Activated T-cell treated with anti-CD3 and anti-CD28 coated beads, Interleukin-2, amount 50 U/mL, for 4 hours (primary cell): ENCODE measurements around the gene ABHD17A. TPM values are rescaled to one million over a fixed set of nuclear protein-coding genes. Genes with fewer than 3 reads are reported as not detected.
"Not testable (repeated sequence)": the region's sequence is repeated elsewhere in the genome, so short reads cannot be mapped to it uniquely, and the experiment has no call there.

Experiments
- ATAC-seq, 2 donors: fragments of 200-7000 bp; cut with Tn5 transposase; one replicate each; pipeline ENCODE4 v1.10.0; 2021
- DNase-seq: peaks from one replicate; pipeline ENCODE4 v3.0.0-alpha.2; 2020
- H3K27me3 Mint-ChIP-seq: one replicate; pipeline ENCODE4 v1.8.0; 2021; ENCODE audit warnings: low read depth, mixed read lengths
- H3K36me3 Mint-ChIP-seq: one replicate; pipeline ENCODE4 v1.8.0; 2022; ENCODE audit warnings: mixed read lengths; ENCODE audit not compliant: insufficient read depth
- H3K4me1 Mint-ChIP-seq: one replicate; pipeline ENCODE4 v1.8.0; 2021; ENCODE audit warnings: low read depth, mixed read lengths
- H3K4me3 Mint-ChIP-seq: one replicate; pipeline ENCODE4 v1.8.0; 2021; ENCODE audit warnings: mild to moderate bottlenecking, moderate library complexity, mixed read lengths
- H3K9me3 Mint-ChIP-seq: one replicate; pipeline ENCODE4 v1.8.0; 2021; ENCODE audit warnings: mixed read lengths
- total RNA-seq, 3 donors: library from RNA; stranded (reverse); gene quantifications; one replicate each; pipeline ENCODE4 v1.2.1, GENCODE V29; 2021

Gene ABHD17A
- 100 to 1,000 TPM; 109 to 135 (median 117) TPM for total RNA-seq

GRCh38 chr19:1885398-1886119 lies at the start of gene ABHD17A:
TSS of gene ABHD17A (minus strand) at chr19:1885496. CDS start at chr19:1881566, 3,930 bp downstream.
- DNase-seq = peak; percentile 95
- ATAC-seq = peak; percentile 79 to 83
- not testable (repeated sequence) for H3K27me3 Mint-ChIP-seq, H3K36me3 Mint-ChIP-seq, H3K9me3 Mint-ChIP-seq
- H3K4me3 Mint-ChIP-seq = peak within 1 kb of the TSS; percentile 99
- peaks cover 31% of the 10 kb centered on the region for H3K4me1 Mint-ChIP-seq

DNA sequence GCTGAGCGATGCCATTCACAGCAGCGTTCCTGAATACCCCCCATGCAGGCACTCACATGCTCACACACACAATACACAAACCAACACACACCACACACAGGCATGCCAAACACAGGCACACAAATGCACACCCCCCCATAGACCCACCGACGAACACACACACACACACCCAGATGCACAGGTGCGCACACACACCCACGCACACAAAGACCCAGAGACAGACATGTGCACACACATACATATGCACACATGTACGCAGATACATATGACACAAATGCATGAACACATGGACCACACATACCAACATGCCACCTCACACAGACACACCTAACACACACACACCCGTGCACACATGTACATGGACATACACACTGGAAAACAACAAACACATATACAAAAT lies 48.6 kb upstream of the ABHD17A start:
- no peak for ATAC-seq
- Mint-ChIP-seq H3K4me1 (peaks cover 19% of the 10 kb centered on the region), H3K36me3 (peaks cover 3% of the 10 kb centered on the region), H3K4me3 (no peak overlapping the region), H3K27me3 (no peaks in the 10 kb centered on the region), H3K9me3 (peaks cover 3% of the 10 kb centered on the region)
- DNase-seq = no peak

DNA sequence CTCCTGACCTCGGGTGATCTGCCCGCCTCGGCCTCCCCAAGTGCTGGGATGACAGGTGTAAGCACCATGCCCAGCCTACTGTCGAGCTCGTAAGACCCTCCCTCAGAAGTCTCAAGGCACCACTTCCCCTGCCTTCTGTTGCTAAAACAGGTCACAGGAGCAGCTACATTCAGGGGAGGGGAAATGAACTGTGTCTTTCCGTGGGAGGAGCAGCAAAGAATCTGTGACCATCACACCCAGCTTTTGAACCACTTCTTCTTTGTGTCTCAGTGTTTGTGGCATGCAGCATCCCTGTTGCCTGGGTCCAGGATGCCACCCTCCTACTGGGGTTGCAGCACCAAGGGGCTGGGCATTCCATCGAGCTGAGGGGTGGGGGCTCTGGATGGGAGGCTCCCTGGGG lies 47.9 kb upstream of the ABHD17A start:
- no peak overlapping the region for H3K4me3 Mint-ChIP-seq
- no peaks in the 10 kb centered on the region for H3K27me3 Mint-ChIP-seq
- DNase-seq (no peak), ATAC-seq (no peak)
- peaks cover 3% of the 10 kb centered on the region for H3K9me3 Mint-ChIP-seq
- H3K36me3 Mint-ChIP-seq = peaks cover 3% of the 10 kb centered on the region
- H3K4me1 Mint-ChIP-seq = peaks cover 21% of the 10 kb centered on the region

- Mint-ChIP-seq H3K4me3 (no peak overlapping the region), H3K4me1 (peaks cover 28% of the 10 kb centered on the region), H3K9me3 (peaks cover 3% of the 10 kb centered on the region), H3K36me3 (peaks cover 3% of the 10 kb centered on the region), H3K27me3 (no peaks in the 10 kb centered on the region)
- DNase-seq (no peak), ATAC-seq (no peak)
Observed at GRCh38 chr19:1932395-1932794, 47.1 kb upstream of the ABHD17A start.

DNA sequence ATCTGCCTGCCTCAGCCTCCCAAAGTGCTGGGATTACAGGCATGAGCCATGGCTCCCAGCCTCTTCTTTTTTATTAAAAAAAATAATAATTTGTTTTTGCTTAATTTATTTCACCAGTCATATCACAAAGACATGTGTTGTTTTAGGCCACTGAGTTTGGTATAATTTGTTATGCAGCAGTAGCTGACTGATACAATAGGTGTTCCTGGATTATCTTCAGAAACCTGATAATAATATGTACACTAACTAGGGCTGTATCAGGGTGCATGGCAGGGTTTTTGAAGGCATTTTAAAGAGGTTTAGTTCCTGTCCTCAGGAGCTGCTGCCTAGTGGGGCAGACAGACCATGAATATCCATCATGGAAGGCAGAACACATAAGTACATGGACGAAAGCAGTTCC lies 46.1 kb upstream of the ABHD17A start:
- Mint-ChIP-seq H3K4me1 (peaks cover 26% of the 10 kb centered on the region), H3K4me3 (no peak overlapping the region), H3K9me3 (peaks cover 3% of the 10 kb centered on the region), H3K36me3 (peaks cover 3% of the 10 kb centered on the region), H3K27me3 (no peaks in the 10 kb centered on the region)
- ATAC-seq (no peak), DNase-seq (no peak)

DNA sequence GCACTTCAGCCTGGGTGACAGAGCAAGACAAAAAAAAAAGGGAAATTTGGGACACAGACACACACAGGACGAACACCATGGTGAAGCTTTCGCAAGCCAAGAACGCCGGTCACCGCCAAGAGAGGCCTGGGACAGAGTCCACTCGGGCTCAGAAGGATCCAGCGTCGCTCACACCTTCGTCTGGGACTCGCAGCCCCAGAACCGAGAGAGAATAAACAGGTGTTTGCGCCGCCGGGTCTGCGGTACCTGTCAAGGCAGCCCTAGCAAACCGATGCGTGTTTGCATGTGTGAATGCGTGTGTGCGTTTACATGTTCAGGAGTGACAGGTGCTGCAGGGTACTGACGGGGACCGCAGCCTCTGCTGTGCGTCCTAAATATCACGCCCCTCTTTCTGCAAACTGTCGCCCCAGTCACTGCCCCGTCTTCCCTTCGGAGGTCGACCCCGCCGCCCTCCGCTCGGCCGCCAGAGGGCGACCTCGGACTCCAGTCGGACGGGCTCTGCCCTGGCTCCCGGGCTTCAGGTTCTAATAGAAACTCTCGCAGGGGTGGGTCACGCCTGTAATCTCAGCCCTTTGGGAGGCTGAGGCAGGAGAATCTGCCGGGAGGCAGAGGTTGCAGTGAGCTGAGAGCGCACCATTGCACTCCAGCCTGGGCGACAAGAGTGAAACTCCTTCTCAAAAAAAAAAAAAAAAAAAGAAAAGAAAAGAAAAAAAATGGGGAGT lies 43.9 kb upstream of the ABHD17A start:
- no peaks in the 10 kb centered on the region for H3K27me3 Mint-ChIP-seq

DNA sequence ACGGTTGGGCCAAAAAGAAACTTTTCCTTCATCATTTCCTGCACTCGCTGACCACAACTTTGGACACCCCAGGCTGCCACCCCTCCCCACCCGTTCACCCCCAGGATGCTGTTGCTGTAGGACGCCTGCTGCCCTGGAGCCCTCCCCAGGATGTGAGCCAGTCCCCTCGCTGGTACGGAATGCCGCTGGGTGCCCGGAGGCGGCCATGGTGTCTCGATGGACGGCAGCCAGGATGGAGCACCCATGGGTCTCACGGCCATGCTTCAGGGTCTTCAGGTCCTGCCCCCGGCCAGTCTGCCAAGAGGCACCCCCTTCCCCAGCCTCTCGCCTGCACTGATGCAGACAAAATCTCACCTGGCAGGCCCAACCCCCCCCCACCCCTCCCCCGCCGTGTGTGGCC lies 40.2 kb upstream of the ABHD17A start:
- no peak overlapping the region for H3K4me3 Mint-ChIP-seq
- H3K9me3 Mint-ChIP-seq = no peaks in the 10 kb centered on the region
- no peak for DNase-seq
- peaks cover 21% of the 10 kb centered on the region for H3K4me1 Mint-ChIP-seq
- no peaks in the 10 kb centered on the region for H3K36me3 Mint-ChIP-seq
- H3K27me3 Mint-ChIP-seq = no peaks in the 10 kb centered on the region
- ATAC-seq = no peak

More for the DNA sequence above, 43.9 kb upstream of the ABHD17A start:
- ATAC-seq (peak; percentile 93 to 95), DNase-seq (peak; percentile 86)
- H3K36me3 Mint-ChIP-seq = no peaks in the 10 kb centered on the region
- H3K9me3 Mint-ChIP-seq = no peaks in the 10 kb centered on the region
- peaks cover 20% of the 10 kb centered on the region for H3K4me1 Mint-ChIP-seq
- peak overlapping the region; percentile 76 for H3K4me3 Mint-ChIP-seq

DNA sequence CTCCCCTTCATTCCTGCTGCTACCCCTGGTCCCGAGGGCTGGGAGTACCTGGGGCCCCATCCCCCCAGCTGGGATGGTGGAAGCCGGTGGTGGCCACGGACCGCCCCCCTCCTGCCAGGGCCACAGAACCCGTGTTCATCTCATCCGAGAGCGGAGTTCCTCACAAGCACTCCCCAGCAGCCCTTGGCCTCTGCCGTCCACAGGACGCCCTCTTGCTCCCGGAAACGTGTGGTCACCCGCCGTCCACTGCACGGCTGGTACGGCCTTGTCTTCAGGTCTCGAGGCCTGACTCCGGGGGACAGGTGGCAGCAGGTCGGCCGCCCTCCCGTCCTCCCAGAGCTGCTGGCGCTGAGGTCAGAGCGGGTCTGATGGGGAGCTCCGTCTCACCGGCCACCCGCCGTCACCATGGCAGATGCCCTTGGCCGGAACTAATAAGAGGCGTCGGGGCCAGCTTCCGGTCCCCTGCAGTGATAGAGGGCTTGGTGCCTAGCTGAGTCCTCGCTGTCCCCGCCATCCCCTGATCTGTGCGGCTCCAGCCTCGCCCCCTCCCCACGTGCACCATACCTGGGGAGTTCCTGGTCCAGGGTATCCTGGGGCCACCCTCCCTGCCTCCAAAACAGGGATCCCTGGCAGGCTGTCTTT lies 39.1 kb upstream of the ABHD17A start:
- Mint-ChIP-seq H3K9me3 (no peaks in the 10 kb centered on the region), H3K36me3 (peaks cover 2% of the 10 kb centered on the region), H3K4me1 (peaks cover 16% of the 10 kb centered on the region), H3K4me3 (no peak overlapping the region), H3K27me3 (no peaks in the 10 kb centered on the region)
- DNase-seq (no peak), ATAC-seq (no peak)

DNA sequence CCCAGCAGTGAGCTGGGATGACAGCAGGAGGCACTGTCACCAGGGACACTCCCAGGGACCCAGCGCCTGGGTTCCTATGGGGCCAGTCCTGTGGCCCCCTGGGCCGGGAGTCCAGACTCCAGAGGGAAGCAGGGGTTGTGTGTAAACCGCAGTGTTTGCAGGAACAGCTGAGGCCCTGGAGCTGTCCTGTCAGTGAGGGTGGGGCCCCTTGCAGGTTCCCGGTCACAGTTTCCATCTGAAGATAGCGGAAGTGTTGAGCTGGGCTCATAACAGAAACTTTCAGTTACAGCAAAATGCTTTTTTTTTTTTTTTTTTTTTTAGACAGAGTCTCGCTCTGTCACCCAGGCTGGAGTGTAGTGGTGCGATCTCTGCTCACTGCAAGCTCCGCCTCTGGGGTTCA lies 38.0 kb upstream of the ABHD17A start:
- Mint-ChIP-seq H3K36me3 (peaks cover 6% of the 10 kb centered on the region), H3K27me3 (no peaks in the 10 kb centered on the region), H3K4me3 (no peak overlapping the region), H3K9me3 (no peaks in the 10 kb centered on the region), H3K4me1 (peaks cover 12% of the 10 kb centered on the region)
- ATAC-seq (peak; percentile 69 to 82), DNase-seq (peak; percentile 41)

DNA sequence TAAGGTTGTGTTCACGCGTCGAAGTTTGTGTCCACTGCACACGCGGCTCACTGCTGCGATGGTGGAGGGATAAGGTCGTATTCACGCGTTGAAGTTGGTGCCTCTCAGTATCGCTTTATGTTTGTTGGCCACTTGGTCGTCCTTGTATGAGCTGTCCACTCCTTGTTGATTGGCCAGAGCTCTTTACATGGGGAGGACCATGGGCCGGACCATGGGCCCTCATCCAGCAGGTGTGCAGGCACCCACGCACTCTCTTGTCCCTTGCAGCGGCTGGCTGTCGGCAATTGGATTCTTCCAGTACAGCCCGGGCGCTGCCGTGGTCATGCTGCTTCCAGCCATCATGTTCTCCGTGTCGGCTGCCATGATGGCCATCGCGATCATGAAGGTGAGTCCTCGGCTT lies 37.5 kb upstream of the ABHD17A start:
- no peak for ATAC-seq
- Mint-ChIP-seq H3K27me3 (no peaks in the 10 kb centered on the region), H3K4me3 (no peak overlapping the region), H3K36me3 (peaks cover 10% of the 10 kb centered on the region), H3K4me1 (peaks cover 9% of the 10 kb centered on the region), H3K9me3 (no peaks in the 10 kb centered on the region)
- DNase-seq = no peak

DNA sequence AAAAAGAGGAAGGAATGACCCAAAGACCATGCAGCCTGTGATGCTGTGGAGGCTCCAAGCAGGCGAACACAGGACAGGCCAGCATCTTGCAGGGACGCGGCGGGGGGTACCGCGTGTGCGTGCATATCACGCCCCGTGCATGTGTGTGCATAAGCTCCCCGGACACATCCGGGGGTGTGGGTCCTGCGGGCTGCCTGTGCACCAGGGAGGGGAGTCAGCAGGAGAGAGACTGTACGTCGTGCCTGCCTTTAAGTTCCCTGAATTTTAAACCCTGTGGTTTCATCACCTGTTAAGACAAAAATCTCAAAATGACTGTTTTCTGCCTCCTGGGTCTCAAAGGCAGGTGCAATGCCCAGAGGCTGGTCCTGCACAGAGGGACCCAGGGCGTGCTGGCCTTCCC lies 36.5 kb upstream of the ABHD17A start:
- ATAC-seq (no peak), DNase-seq (no peak)
- Mint-ChIP-seq H3K27me3 (no peaks in the 10 kb centered on the region), H3K4me3 (no peak overlapping the region), H3K9me3 (no peaks in the 10 kb centered on the region), H3K4me1 (peaks cover 5% of the 10 kb centered on the region), H3K36me3 (peaks cover 10% of the 10 kb centered on the region)

- no peaks in the 10 kb centered on the region for H3K9me3 Mint-ChIP-seq
- peaks cover 10% of the 10 kb centered on the region for H3K36me3 Mint-ChIP-seq
- DNase-seq (no peak), ATAC-seq (no peak)
- no peaks in the 10 kb centered on the region for H3K27me3 Mint-ChIP-seq
- H3K4me3 Mint-ChIP-seq = no peak overlapping the region
- peaks cover 5% of the 10 kb centered on the region for H3K4me1 Mint-ChIP-seq
Observed at GRCh38 chr19:1921326-1921725, 36.0 kb upstream of the ABHD17A start.

- ATAC-seq (no peak), DNase-seq (no peak)
- Mint-ChIP-seq H3K4me1 (peaks cover 5% of the 10 kb centered on the region), H3K36me3 (peaks cover 10% of the 10 kb centered on the region), H3K9me3 (no peaks in the 10 kb centered on the region), H3K4me3 (no peak overlapping the region), H3K27me3 (no peaks in the 10 kb centered on the region)
Observed at GRCh38 chr19:1920644-1921043, 35.3 kb upstream of the ABHD17A start.

DNA sequence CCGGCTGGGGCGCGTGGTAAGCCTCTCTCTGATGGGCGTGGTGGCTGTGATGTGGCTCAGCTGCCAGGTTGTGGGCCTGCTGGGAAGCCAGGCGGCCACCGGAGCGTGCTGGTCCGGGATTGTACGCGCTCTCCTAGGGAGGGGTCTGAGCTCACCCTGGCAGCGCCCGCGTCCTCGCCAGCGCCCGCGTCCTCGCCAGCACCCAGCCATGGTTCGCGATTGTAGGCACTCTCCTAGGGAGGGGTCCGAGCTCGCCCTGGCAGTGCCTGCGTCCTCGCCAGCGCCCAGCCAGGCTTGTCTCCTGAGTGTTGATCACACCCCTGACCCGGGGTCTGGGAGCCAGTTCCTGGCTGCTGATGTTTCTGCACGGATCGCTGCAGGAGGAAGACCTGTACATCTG lies 33.7 kb upstream of the ABHD17A start:
- no peaks in the 10 kb centered on the region for H3K9me3 Mint-ChIP-seq
- ATAC-seq (no peak), DNase-seq (no peak)
- peaks cover 5% of the 10 kb centered on the region for H3K4me1 Mint-ChIP-seq
- peaks cover 10% of the 10 kb centered on the region for H3K36me3 Mint-ChIP-seq
- no peak overlapping the region for H3K4me3 Mint-ChIP-seq
- H3K27me3 Mint-ChIP-seq = no peaks in the 10 kb centered on the region

DNA sequence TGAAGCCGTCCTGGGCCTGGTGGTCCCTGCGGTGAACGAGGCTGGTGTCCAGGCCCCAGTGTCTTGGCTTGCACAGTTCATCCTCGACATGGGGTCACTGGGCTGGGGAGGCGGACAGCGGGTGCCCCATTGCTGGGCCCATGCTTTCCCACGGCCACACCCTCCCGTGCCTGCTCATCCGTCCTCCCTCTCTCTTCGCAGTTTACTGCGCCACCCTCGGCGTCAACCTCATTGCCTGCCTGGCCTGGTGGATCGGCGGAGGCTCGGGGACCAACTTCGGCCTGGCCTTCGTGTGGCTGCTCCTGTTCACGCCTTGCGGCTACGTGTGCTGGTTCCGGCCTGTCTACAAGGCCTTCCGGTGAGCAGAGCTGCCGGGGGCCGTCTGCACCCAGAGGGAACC lies 32.6 kb upstream of the ABHD17A start:
- Mint-ChIP-seq H3K9me3 (no peaks in the 10 kb centered on the region), H3K27me3 (no peaks in the 10 kb centered on the region), H3K4me1 (peaks cover under 1% of the 10 kb centered on the region), H3K36me3 (peaks cover 10% of the 10 kb centered on the region), H3K4me3 (no peak overlapping the region)
- ATAC-seq (no peak), DNase-seq (no peak)
